ENCODE results near the gene CNRIP1.
"Not testable (repeated sequence)": the region's sequence is repeated elsewhere in the genome, so short reads cannot be mapped to it uniquely, and the experiment has no call there.

The CNRIP1 gene

GRCh38 chr2:68340226-68341061, 20.7 kb upstream of the CNRIP1 start:
- DNase-seq (ENCODE audit: low read depth in 2 of 2), result no peak

GRCh38 chr2:68336192-68336591, 16.4 kb upstream of the CNRIP1 start:
- DNase-seq (ENCODE audit: low read depth in 2 of 2), result no peak

GRCh38 chr2:68333931-68334330, 14.2 kb upstream of the CNRIP1 start:
- DNase-seq (ENCODE audit: low read depth in 2 of 2), result no peak

GRCh38 chr2:68333009-68333408, 13.3 kb upstream of the CNRIP1 start:
- no peak for DNase-seq (ENCODE audit: low read depth in 2 of 2)

GRCh38 chr2:68330691-68331090, 10.9 kb upstream of the CNRIP1 start:
- DNase-seq (ENCODE audit: low read depth in 2 of 2), result no peak

GRCh38 chr2:68328901-68329300, 9.2 kb upstream of the CNRIP1 start:
- no peak for DNase-seq (ENCODE audit: low read depth in 2 of 2)

GRCh38 chr2:68325056-68325455, 5.3 kb upstream of the CNRIP1 start:
- no peak for DNase-seq (ENCODE audit: low read depth in 2 of 2)

GRCh38 chr2:68320118-68320641, 431 bp upstream of the CNRIP1 start:
- no peak for DNase-seq (ENCODE audit: low read depth in 2 of 2)

- DNase-seq (ENCODE audit: low read depth in 2 of 2), result no peak
Observed at GRCh38 chr2:68318914-68319397, 793 bp downstream of the CNRIP1 start.

- DNase-seq (ENCODE audit: low read depth in 2 of 2), result no peak
Observed at GRCh38 chr2:68317971-68318913, 1.5 kb downstream of the CNRIP1 start.

- DNase-seq (ENCODE audit: low read depth in 2 of 2), result no peak
Observed at GRCh38 chr2:68316111-68316510, 3.6 kb downstream of the CNRIP1 start.

- DNase-seq (ENCODE audit: low read depth in 2 of 2), result no peak
Observed at GRCh38 chr2:68311033-68311432, 8.7 kb downstream of the CNRIP1 start.

GRCh38 chr2:68309426-68309825, 10.3 kb downstream of the CNRIP1 start:
- DNase-seq (ENCODE audit: low read depth in 2 of 2), result no peak

- DNase-seq (ENCODE audit: low read depth in 2 of 2), result not testable (repeated sequence)
Observed at GRCh38 chr2:68303902-68304272, 15.9 kb downstream of the CNRIP1 start.

GRCh38 chr2:68303033-68303901, 16.5 kb downstream of the CNRIP1 start:
- DNase-seq (ENCODE audit: low read depth in 2 of 2), result no peak

- DNase-seq (ENCODE audit: low read depth in 2 of 2), result no peak
Observed at GRCh38 chr2:68302281-68302875, 17.4 kb downstream of the CNRIP1 start.

GRCh38 chr2:68295516-68295915, 24.2 kb downstream of the CNRIP1 start:
- no peak for DNase-seq (ENCODE audit: low read depth in 2 of 2)

GRCh38 chr2:68294913-68295312, 24.8 kb downstream of the CNRIP1 start:
- DNase-seq (ENCODE audit: low read depth in 2 of 2), result no peak

- no peak for DNase-seq (ENCODE audit: low read depth in 2 of 2)
Observed at GRCh38 chr2:68294187-68294586, 25.6 kb downstream of the CNRIP1 start.

GRCh38 chr2:68293755-68294154, 26.0 kb downstream of the CNRIP1 start:
- DNase-seq (ENCODE audit: low read depth in 2 of 2), result no peak

- DNase-seq (ENCODE audit: low read depth in 2 of 2), result no peak
Observed at GRCh38 chr2:68293024-68293423, 26.7 kb downstream of the CNRIP1 start.

Data from stimulated activated CD8-positive, alpha-beta memory T cell treated with anti-CD3 and anti-CD28 coated beads, Interleukin-15, amount 100 ng/mL, for 4 hours (primary cell).